Transverse colon (tissue), 3 donors: ENCODE measurements around the gene ABAT.

Source experiments
- CTCF ChIP-seq, 5 experiments: fragments of 200-600 bp in 3 of 5; fragments of 450-650 bp in 2 of 5; sonication (generic) in 3 of 5; IDR thresholded peaks; 1 replicate in 2 of 5; 2 replicates in 3 of 5; pipeline ENCODE4 v1.5.1; 2016 to 2017; ENCODE audit warnings: antibody characterized with exemption in 5 of 5, inconsistent platforms in 3 of 5, mild to moderate bottlenecking in 2 of 5, moderate library complexity in 1 of 5
- POLR2A ChIP-seq: fragments of 450-650 bp; IDR thresholded peaks from one replicate; pipeline ENCODE4 v1.6.1; 2016; ENCODE audit warnings: antibody characterized with exemption, mild to moderate bottlenecking, moderate library complexity

GRCh38 chr16:8717469-8717868 lies 43.1 kb downstream of the ABAT start:
- TF ChIP-seq CTCF (IDR thresholded peaks at IDR 0.05) (no peak), POLR2A (no peak)
